Measurements from ENCODE around the gene TSFM.

The TSFM gene

DNA sequence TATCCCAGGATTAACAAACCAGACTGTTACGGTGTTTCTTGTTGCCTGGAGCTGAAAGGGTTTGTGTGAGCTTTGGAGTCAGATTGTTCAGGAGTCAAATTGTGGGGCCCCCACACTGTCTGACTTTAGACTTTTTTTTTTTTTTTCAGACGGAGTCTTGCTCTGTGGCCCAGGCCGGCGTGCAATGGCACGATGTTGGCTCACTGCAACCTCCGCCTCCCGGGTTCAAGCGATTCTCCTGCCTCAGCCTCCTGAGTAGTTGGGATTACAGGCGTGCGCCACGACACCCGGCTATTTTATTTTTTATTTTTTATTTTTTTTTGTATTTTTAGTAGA, 847 bp downstream of the TSFM start:
- peak overlapping the region; percentile 84 for H3K4me2 ChIP-seq (ENCODE audit: insufficient read depth, low read length, poor library complexity, severe bottlenecking)
- no peak overlapping the region for H3K23ac ChIP-seq (ENCODE audit: low read depth, low read length, poor library complexity)

GRCh38 chr12:57783861-57784260, 1.3 kb downstream of the TSFM start:
- H2BK120ac ChIP-seq (ENCODE audit: low read depth, low read length): no peak overlapping the region
- H3K27ac ChIP-seq (replicated peaks; ENCODE audit: low read length): no peak overlapping the region
- no peak overlapping the region for H2BK12ac ChIP-seq (ENCODE audit: low read length)
- peaks cover 4% of the 10 kb centered on the region for H3K79me1 ChIP-seq (ENCODE audit: low read depth, low read length)
- no peak overlapping the region for H2AFZ ChIP-seq (ENCODE audit: low read length)
- peaks cover 3 to 6% of the 10 kb centered on the region in 2 donors for H3K4me1 ChIP-seq (ENCODE audit: control insufficient read depth in 2 of 2, insufficient read depth in 1 of 2, low read depth in 1 of 2, low read length in 2 of 2)
- H3K4me2 ChIP-seq (ENCODE audit: insufficient read depth, low read length, poor library complexity, severe bottlenecking): no peak overlapping the region
- no peak overlapping the region for H3K23ac ChIP-seq (ENCODE audit: low read depth, low read length, poor library complexity)
- no peaks in the 10 kb centered on the region for H3K27me3 ChIP-seq (ENCODE audit: control insufficient read depth in 3 of 3, insufficient read depth in 3 of 3, low read depth in 1 of 3, low read length in 3 of 3)
- peaks cover 15 to 62% of the 10 kb centered on the region in 2 donors for H3K36me3 ChIP-seq (replicated peaks in 1 of 2; ENCODE audit: control insufficient read depth in 2 of 2, insufficient read depth in 2 of 2, low read length in 2 of 2)
- no peak overlapping the region for H4K91ac ChIP-seq (ENCODE audit: low read depth, low read length, poor library complexity)
- DNase-seq (ENCODE audit: low spot score): no peak
- H3K14ac ChIP-seq (ENCODE audit: low read length): no peak overlapping the region
- no CpG with 5 or more reads among the region's 11 CpGs for WGBS, 2 donors (ENCODE audit: extremely low coverage in 2 of 2, insufficient read length in 2 of 2, insufficient replicate concordance in 1 of 2)
- H4K8ac ChIP-seq (ENCODE audit: low read depth, low read length): no peak overlapping the region
- no peak overlapping the region for H3K9ac ChIP-seq (ENCODE audit: low read depth, low read length, poor library complexity)
- H3K18ac ChIP-seq (ENCODE audit: low read length): no peak overlapping the region
- no peak overlapping the region for H2BK15ac ChIP-seq (ENCODE audit: low read length)
- no peak overlapping the region for H2BK5ac ChIP-seq (ENCODE audit: low read length)
- no peaks in the 10 kb centered on the region for H3K9me3 ChIP-seq (replicated peaks in 1 of 2; ENCODE audit: control insufficient read depth in 2 of 2, insufficient read depth in 1 of 2, low read depth in 1 of 2, low read length in 2 of 2)
- H3K4ac ChIP-seq (ENCODE audit: low read length): no peak overlapping the region
- peak overlapping the region in 1 of 2 donors; percentile 9 for H3K4me3 ChIP-seq (ENCODE audit: low read length in 2 of 2)
- H2AK5ac ChIP-seq (ENCODE audit: low read depth, low read length): no peak overlapping the region

More for the DNA sequence above, 847 bp downstream of the TSFM start:
- Histone ChIP-seq H3K4me3 (ENCODE audit: low read length in 2 of 2) (peak overlapping the region; percentile 90 to 95), H3K27me3 (ENCODE audit: control insufficient read depth in 3 of 3, insufficient read depth in 3 of 3, low read depth in 1 of 3, low read length in 3 of 3) (no peaks in the 10 kb centered on the region), H3K18ac (ENCODE audit: low read length) (no peak overlapping the region), H2BK15ac (ENCODE audit: low read length) (no peak overlapping the region), H2AK5ac (ENCODE audit: low read depth, low read length) (no peak overlapping the region), H3K4me1 (ENCODE audit: control insufficient read depth in 2 of 2, insufficient read depth in 1 of 2, low read depth in 1 of 2, low read length in 2 of 2) (peaks cover 3 to 6% of the 10 kb centered on the region in 2 donors), H2AFZ (ENCODE audit: low read length) (no peak overlapping the region), H3K9ac (ENCODE audit: low read depth, low read length, poor library complexity) (no peak overlapping the region), H3K79me1 (ENCODE audit: low read depth, low read length) (peaks cover 4% of the 10 kb centered on the region), H2BK120ac (ENCODE audit: low read depth, low read length) (no peak overlapping the region), H3K14ac (ENCODE audit: low read length) (no peak overlapping the region), H2BK12ac (ENCODE audit: low read length) (no peak overlapping the region), H3K27ac (replicated peaks; ENCODE audit: low read length) (no peak overlapping the region), H3K4ac (ENCODE audit: low read length) (no peak overlapping the region), H3K36me3 (replicated peaks in 1 of 2; ENCODE audit: control insufficient read depth in 2 of 2, insufficient read depth in 2 of 2, low read length in 2 of 2) (peaks cover 12 to 58% of the 10 kb centered on the region in 2 donors), H2BK5ac (ENCODE audit: low read length) (peak overlapping the region; percentile 0), H4K91ac (ENCODE audit: low read depth, low read length, poor library complexity) (no peak overlapping the region), H3K9me3 (replicated peaks in 1 of 2; ENCODE audit: control insufficient read depth in 2 of 2, insufficient read depth in 1 of 2, low read depth in 1 of 2, low read length in 2 of 2) (no peaks in the 10 kb centered on the region), H4K8ac (ENCODE audit: low read depth, low read length) (no peak overlapping the region)
- no CpG with 5 or more reads among the region's 12 CpGs for WGBS, 2 donors (ENCODE audit: extremely low coverage in 2 of 2, insufficient read length in 2 of 2, insufficient replicate concordance in 1 of 2)
- no peak for DNase-seq (ENCODE audit: low spot score)

- Histone ChIP-seq H2BK5ac (ENCODE audit: low read length) (no peak overlapping the region), H4K8ac (ENCODE audit: low read depth, low read length) (no peak overlapping the region), H2AK5ac (ENCODE audit: low read depth, low read length) (no peak overlapping the region), H3K27ac (replicated peaks; ENCODE audit: low read length) (no peak overlapping the region), H3K23ac (ENCODE audit: low read depth, low read length, poor library complexity) (no peak overlapping the region), H3K36me3 (replicated peaks in 1 of 2; ENCODE audit: control insufficient read depth in 2 of 2, insufficient read depth in 2 of 2, low read length in 2 of 2) (peaks cover 19 to 92% of the 10 kb centered on the region in 2 donors), H2AFZ (ENCODE audit: low read length) (no peak overlapping the region), H3K9ac (ENCODE audit: low read depth, low read length, poor library complexity) (no peak overlapping the region), H2BK120ac (ENCODE audit: low read depth, low read length) (no peak overlapping the region), H3K18ac (ENCODE audit: low read length) (no peak overlapping the region), H3K9me3 (replicated peaks in 1 of 2; ENCODE audit: control insufficient read depth in 2 of 2, insufficient read depth in 1 of 2, low read depth in 1 of 2, low read length in 2 of 2) (no peaks in the 10 kb centered on the region), H2BK15ac (ENCODE audit: low read length) (no peak overlapping the region), H2BK12ac (ENCODE audit: low read length) (no peak overlapping the region), H3K27me3 (ENCODE audit: control insufficient read depth in 3 of 3, insufficient read depth in 3 of 3, low read depth in 1 of 3, low read length in 3 of 3) (no peaks in the 10 kb centered on the region), H3K4me2 (ENCODE audit: insufficient read depth, low read length, poor library complexity, severe bottlenecking) (no peak overlapping the region), H4K91ac (ENCODE audit: low read depth, low read length, poor library complexity) (no peak overlapping the region), H3K14ac (ENCODE audit: low read length) (no peak overlapping the region), H3K4me1 (ENCODE audit: control insufficient read depth in 2 of 2, insufficient read depth in 1 of 2, low read depth in 1 of 2, low read length in 2 of 2) (no peaks in the 10 kb centered on the region), H3K4me3 (ENCODE audit: low read length in 2 of 2) (no peak overlapping the region), H3K4ac (ENCODE audit: low read length) (no peak overlapping the region), H3K79me1 (ENCODE audit: low read depth, low read length) (no peaks in the 10 kb centered on the region)
- no peak for DNase-seq (ENCODE audit: low spot score)
- WGBS, 2 donors (ENCODE audit: extremely low coverage in 2 of 2, insufficient read length in 2 of 2, insufficient replicate concordance in 1 of 2): no CpG with 5 or more reads among the region's 1 CpG
These were observed 11.3 kb downstream of the TSFM start for GRCh38 chr12:57793920-57794319.

DNA sequence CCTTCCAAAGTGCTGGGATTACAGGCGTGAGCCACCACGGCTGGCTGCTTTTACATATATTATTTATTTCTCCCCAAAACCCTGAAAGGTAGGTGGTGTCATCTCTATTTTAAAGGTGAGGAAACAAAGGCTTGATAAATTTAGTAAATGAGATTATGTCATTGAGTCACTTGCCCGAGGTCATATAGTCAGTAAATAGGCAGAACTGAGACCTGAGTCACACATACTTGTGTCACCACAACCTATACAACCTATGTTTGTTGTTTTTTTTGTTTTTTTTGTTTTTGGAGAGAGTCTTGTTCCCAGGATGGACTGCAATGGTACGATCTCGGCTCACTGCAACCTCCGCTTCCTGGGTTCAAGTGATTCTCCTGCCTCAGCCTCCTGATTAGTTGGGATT, 12.8 kb downstream of the TSFM start:
- Histone ChIP-seq H3K27me3 (ENCODE audit: control insufficient read depth in 3 of 3, insufficient read depth in 3 of 3, low read depth in 1 of 3, low read length in 3 of 3) (no peaks in the 10 kb centered on the region), H3K36me3 (replicated peaks in 1 of 2; ENCODE audit: control insufficient read depth in 2 of 2, insufficient read depth in 2 of 2, low read length in 2 of 2) (peaks cover 19 to 92% of the 10 kb centered on the region in 2 donors), H3K9me3 (replicated peaks in 1 of 2; ENCODE audit: control insufficient read depth in 2 of 2, insufficient read depth in 1 of 2, low read depth in 1 of 2, low read length in 2 of 2) (no peaks in the 10 kb centered on the region), H3K23ac (ENCODE audit: low read depth, low read length, poor library complexity) (no peak overlapping the region), H2AK5ac (ENCODE audit: low read depth, low read length) (no peak overlapping the region), H3K14ac (ENCODE audit: low read length) (no peak overlapping the region), H2AFZ (ENCODE audit: low read length) (no peak overlapping the region), H4K91ac (ENCODE audit: low read depth, low read length, poor library complexity) (no peak overlapping the region), H2BK12ac (ENCODE audit: low read length) (no peak overlapping the region), H3K4me1 (ENCODE audit: control insufficient read depth in 2 of 2, insufficient read depth in 1 of 2, low read depth in 1 of 2, low read length in 2 of 2) (no peaks in the 10 kb centered on the region), H3K4me3 (ENCODE audit: low read length in 2 of 2) (no peak overlapping the region), H3K4me2 (ENCODE audit: insufficient read depth, low read length, poor library complexity, severe bottlenecking) (no peak overlapping the region), H2BK15ac (ENCODE audit: low read length) (no peak overlapping the region), H3K4ac (ENCODE audit: low read length) (no peak overlapping the region), H2BK120ac (ENCODE audit: low read depth, low read length) (no peak overlapping the region), H3K9ac (ENCODE audit: low read depth, low read length, poor library complexity) (no peak overlapping the region), H3K27ac (replicated peaks; ENCODE audit: low read length) (no peak overlapping the region), H3K79me1 (ENCODE audit: low read depth, low read length) (no peaks in the 10 kb centered on the region), H2BK5ac (ENCODE audit: low read length) (no peak overlapping the region), H4K8ac (ENCODE audit: low read depth, low read length) (no peak overlapping the region), H3K18ac (ENCODE audit: low read length) (no peak overlapping the region)
- no peak for DNase-seq (ENCODE audit: low spot score)
- no CpG with 5 or more reads among the region's 6 CpGs for WGBS, 2 donors (ENCODE audit: extremely low coverage in 2 of 2, insufficient read length in 2 of 2, insufficient replicate concordance in 1 of 2)

Measured in neuronal stem cell (in vitro differentiated cells).